ENCODE results near the gene HOGA1. TPM values are rescaled to one million over a fixed set of nuclear protein-coding genes. Genes with fewer than 3 reads are reported as not detected.
"Not testable (repeated sequence)": the region's sequence is repeated elsewhere in the genome, so short reads cannot be mapped to it uniquely, and the experiment has no call there.

The HOGA1 gene
- total RNA-seq, 1 donor from 2014 or later, result 2.6 TPM

DNA sequence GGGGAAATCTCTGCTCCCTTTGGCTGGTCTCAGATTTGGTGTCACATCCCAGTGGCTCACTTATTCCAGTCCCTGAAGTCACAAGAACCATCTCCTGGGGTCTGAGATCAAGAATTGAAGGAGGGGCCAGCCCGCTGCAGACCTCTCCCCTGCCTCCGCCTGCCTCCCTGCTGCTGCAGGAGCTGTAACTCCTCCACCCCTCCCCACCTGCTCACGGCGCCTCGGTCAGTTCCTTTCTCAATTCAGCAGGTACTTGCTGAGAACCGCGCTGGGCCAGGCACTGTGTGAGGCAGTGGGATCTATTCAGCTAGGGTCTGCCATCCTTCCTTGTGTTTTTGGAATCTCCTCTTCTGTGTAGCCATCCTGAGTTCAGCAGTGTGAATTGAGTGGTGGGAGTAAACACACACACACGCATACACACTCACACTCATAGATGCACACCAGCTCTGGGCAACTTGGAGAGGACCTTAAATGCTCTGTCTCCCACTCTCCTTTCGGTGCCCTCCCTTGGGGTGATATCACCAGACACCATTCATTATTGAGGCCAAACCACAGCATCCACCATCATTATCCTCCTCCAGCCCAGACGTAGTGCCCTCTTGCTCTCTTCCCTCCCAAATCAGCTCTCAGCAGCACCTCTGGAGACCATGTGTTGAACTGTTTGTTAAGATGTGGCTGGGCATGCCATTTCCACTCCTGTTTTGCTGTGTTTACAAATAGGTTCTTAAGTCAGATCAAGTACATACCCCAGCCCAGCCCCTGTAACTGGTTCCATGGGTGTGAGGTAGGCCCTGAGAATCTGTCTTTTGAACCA lies 33.6 kb upstream of the HOGA1 start:
- H3K4me3 ChIP-seq, result no peak overlapping the region
- H3K36me3 ChIP-seq, result no peaks in the 10 kb centered on the region
- TF ChIP-seq, protein P1, sequence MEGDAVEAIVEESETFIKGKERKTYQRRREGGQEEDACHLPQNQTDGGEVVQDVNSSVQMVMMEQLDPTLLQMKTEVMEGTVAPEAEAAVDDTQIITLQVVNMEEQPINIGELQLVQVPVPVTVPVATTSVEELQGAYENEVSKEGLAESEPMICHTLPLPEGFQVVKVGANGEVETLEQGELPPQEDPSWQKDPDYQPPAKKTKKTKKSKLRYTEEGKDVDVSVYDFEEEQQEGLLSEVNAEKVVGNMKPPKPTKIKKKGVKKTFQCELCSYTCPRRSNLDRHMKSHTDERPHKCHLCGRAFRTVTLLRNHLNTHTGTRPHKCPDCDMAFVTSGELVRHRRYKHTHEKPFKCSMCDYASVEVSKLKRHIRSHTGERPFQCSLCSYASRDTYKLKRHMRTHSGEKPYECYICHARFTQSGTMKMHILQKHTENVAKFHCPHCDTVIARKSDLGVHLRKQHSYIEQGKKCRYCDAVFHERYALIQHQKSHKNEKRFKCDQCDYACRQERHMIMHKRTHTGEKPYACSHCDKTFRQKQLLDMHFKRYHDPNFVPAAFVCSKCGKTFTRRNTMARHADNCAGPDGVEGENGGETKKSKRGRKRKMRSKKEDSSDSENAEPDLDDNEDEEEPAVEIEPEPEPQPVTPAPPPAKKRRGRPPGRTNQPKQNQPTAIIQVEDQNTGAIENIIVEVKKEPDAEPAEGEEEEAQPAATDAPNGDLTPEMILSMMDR (IDR thresholded peaks at IDR 0.05), result no peak
- intact Hi-C loops (cut with DNase I), result no loop called here
- H3K27me3 ChIP-seq, result no peaks in the 10 kb centered on the region
- peak overlapping the region in 1 of 2 donors; percentile 50 for H3K27ac ChIP-seq
- no peak for DNase-seq (ENCODE audit: low spot score in 2 of 2)
- no peaks in the 10 kb centered on the region for H3K9me3 ChIP-seq
- peaks cover 0 to 8% of the 10 kb centered on the region in 2 donors for H3K4me1 ChIP-seq

DNA sequence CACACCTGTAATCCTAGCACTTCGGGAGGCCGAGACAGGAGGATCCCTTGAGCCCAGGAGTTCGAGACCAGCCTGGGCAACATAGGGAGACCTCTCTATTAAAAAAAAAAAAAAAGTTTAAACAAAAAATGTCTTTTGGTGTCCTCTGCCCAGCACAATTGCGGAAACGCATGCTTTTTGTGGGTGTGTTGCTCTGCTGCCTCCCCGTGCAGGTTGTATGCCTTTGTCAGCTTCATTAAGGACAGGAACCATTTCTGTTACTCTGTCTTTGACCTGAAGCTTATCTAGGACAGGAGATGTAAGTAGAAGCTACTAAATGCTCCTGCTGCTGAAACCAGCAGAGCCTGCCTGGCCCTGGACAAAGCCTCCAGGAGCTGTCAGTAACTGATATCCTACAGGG lies 32.9 kb upstream of the HOGA1 start:
- peaks cover 0 to 8% of the 10 kb centered on the region in 2 donors for H3K4me1 ChIP-seq
- no peaks in the 10 kb centered on the region for H3K36me3 ChIP-seq
- no peaks in the 10 kb centered on the region for H3K27me3 ChIP-seq
- no peaks in the 10 kb centered on the region for H3K9me3 ChIP-seq
- H3K4me3 ChIP-seq, result no peak overlapping the region
- intact Hi-C loops (cut with DNase I), result no loop called here
- no peak for DNase-seq (ENCODE audit: low spot score in 2 of 2)
- TF ChIP-seq, protein P1 (IDR thresholded peaks at IDR 0.05), result no peak
- H3K27ac ChIP-seq, result no peak overlapping the region

DNA sequence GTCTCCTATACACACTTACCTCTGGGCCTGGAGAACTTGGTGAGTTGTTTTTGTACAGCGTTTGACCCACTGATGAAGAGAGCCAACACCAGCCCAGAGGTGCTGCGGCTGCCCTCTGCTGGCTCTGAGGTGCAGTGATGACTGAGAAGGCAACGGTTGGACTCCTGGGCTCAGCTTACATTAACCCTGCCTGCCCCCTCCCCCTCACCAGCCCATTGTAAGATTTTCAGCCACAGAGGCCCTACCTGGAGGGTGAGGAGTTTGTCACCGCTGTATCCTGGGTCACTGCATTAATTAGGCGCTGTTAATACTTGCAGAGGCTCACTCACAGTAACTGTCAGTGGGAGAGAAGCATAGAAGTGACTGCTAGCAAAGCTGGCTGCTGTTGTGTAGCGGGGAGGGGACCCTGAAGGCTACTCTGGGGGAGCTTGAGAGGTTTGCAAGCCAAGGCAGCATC lies 30.6 kb upstream of the HOGA1 start:
- no peaks in the 10 kb centered on the region for H3K9me3 ChIP-seq
- TF ChIP-seq, protein P1 (IDR thresholded peaks at IDR 0.05), result peak; percentile 76 to 86 (median 83)
- H3K4me3 ChIP-seq, result no peak overlapping the region
- peaks cover 0 to 8% of the 10 kb centered on the region in 2 donors for H3K4me1 ChIP-seq
- peak in 1 of 2 donors; percentile 80 for DNase-seq (ENCODE audit: low spot score in 2 of 2)
- no peaks in the 10 kb centered on the region for H3K36me3 ChIP-seq
- H3K27ac ChIP-seq, result no peak overlapping the region
- intact Hi-C loops (cut with DNase I), result loop anchor here (1.0 to 2.0 kb wide), 3 partner anchors 55 to 147 kb away; partner anchors contain the start of genes MMS19 and UBTD1
- no peaks in the 10 kb centered on the region for H3K27me3 ChIP-seq

DNA sequence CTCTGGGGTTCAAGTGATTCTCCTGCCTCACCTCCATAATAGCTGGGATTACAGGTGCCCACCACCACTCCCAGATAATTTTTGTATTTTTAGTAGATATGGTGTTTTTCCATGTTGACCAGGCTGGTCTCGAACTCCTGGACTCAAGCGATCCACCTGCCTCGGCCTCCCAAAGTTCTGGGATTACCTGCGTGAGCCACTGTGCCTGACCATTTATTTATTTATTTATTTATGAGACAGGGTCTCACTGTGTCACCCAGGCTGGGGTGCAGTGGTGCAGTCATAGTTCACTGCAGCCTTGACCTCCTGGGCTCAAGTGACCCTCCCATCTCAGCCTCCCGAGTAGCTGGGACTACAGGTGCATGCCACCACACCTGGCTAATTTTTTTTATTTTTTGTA lies 29.9 kb upstream of the HOGA1 start:
- H3K27ac ChIP-seq; H3K4me3 ChIP-seq; H3K27me3 ChIP-seq; H3K36me3 ChIP-seq; intact Hi-C loops (cut with DNase I); H3K4me1 ChIP-seq; DNase-seq (ENCODE audit: low spot score in 2 of 2); H3K9me3 ChIP-seq: not testable (repeated sequence)

DNA sequence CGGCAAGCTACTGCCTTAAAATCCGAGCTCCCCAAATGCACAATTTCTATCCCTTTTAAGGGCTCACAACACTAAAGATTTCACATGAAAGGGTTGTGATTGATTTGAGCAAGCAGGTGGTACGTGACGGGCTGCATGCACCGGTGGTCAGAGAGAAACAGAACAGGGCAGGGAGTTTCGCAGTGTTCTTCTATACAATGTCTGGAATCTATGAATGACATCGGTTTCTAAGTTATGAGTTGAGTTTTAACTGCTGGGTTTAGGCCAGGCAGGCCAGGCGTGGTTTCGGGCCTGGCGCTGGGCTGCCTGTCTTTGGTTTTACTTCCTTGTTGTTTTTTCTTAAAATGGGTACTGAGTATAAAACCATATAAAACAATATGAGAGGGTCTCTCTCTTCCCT lies 28.6 kb upstream of the HOGA1 start:
- H3K4me1 ChIP-seq; intact Hi-C loops (cut with DNase I); H3K36me3 ChIP-seq; DNase-seq (ENCODE audit: low spot score in 2 of 2); H3K9me3 ChIP-seq; H3K27me3 ChIP-seq; H3K27ac ChIP-seq; H3K4me3 ChIP-seq: not testable (repeated sequence)

DNA sequence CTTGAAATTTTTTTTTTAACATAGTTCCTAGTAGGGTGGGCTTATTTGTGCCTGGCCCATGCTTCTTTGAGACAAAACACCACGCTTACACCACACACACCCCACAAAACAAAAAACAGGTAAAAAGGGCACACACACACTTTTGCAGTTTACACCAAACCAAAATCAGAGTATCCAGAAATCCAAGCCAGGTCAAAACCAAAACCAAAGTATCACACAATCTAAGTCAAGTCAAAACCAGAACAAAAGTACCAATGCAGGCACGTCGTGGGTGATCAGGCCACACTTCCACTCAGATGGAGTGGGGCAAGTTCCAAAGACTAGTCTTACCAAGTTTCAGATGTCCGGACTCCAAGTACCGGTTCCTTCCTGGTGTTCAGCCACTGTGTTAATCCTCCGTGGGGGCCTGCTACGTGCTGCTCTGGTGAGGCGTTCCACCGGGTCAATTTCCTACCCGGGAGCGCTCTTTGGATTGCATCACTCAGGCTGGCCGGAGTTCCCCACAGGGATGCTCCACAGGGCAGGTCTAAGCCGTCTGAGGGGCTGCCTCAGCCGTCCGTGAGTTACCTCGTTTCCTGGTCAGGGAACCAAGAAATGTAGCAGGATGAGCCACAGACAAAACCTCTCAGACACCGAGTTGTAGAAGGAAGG lies 23.3 kb upstream of the HOGA1 start:
- H3K4me1 ChIP-seq; H3K4me3 ChIP-seq; H3K27me3 ChIP-seq; H3K36me3 ChIP-seq; intact Hi-C loops (cut with DNase I); H3K9me3 ChIP-seq; DNase-seq (ENCODE audit: low spot score in 2 of 2); H3K27ac ChIP-seq: not testable (repeated sequence)

DNA sequence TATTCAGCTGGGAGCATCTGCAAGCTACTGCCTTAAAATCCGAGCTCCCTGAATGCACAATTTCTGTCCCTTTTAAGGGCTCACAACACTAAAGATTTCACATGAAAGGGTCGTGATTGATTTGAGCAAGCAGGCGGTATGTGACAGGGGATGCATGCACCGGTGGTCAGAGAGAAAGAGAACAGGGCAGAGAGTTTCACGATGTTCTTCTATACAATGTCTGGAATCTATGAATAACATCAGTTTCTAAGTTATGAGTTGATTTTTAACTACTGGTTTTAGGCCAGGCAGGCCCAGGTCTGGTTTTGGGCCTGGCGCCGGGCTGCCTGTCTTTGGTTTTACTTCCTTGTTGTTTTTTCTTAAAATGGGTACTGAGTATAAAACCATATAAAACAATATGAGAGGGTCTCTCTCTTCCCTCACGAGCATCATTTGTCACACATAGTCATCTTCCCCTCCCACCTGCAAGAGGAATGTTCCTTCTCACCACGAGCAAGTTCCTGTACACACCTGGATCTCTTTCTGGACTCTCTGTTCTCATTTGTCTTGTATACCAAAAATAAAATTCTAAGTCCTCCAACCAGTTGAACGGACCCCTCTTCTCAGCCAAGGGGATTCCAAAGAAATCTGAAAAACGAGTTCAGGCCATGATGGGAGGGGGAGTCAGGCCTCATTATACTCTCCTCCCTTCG lies 22.7 kb upstream of the HOGA1 start:
- H3K9me3 ChIP-seq; DNase-seq (ENCODE audit: low spot score in 2 of 2); H3K27ac ChIP-seq; intact Hi-C loops (cut with DNase I); H3K36me3 ChIP-seq; H3K4me3 ChIP-seq; H3K27me3 ChIP-seq; H3K4me1 ChIP-seq: not testable (repeated sequence)

DNA sequence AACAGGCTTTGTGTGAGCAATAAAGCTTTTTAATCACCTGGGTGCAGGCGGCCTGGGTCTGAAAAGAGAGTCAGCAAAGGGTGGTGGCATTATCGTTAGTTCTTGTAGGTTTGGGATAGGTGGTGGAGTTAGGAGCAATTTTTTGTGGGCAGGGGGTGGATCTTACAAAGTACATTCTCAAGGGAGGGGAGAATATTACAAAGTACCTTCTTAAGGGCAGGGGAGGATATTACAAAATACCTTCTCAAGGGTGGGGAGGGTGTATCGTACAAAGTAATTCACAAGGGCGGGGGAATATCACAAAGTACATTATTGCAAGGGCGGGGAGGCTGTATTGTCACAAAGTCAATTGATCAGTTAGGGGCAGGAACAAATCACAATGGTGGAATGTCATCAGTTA lies 21.9 kb upstream of the HOGA1 start:
- H3K27ac ChIP-seq; intact Hi-C loops (cut with DNase I); H3K9me3 ChIP-seq; DNase-seq (ENCODE audit: low spot score in 2 of 2); H3K4me1 ChIP-seq; H3K27me3 ChIP-seq; H3K36me3 ChIP-seq; H3K4me3 ChIP-seq: not testable (repeated sequence)
